ENCODE data around the gene EVC2.

DNA sequence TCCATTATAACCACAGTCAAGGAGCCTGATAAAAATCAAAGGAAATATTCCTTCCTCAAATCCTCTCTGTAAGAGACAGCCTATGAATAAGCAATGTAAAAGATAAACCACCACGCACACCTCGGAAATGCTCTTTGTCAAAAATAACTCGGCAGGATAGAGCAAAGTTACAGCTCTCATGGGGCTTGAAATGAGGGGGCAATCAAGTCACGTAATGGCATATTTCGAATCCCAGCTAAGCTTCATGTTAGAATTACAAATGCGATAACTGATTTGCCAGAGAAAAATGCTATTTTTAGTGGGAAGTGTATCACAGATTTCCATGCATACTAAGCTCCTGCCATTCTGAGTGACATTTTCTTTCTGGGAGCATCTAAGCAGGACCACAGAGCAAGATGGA is 49.4 kb downstream of the EVC2 start:
- TF ChIP-seq, protein P1, sequence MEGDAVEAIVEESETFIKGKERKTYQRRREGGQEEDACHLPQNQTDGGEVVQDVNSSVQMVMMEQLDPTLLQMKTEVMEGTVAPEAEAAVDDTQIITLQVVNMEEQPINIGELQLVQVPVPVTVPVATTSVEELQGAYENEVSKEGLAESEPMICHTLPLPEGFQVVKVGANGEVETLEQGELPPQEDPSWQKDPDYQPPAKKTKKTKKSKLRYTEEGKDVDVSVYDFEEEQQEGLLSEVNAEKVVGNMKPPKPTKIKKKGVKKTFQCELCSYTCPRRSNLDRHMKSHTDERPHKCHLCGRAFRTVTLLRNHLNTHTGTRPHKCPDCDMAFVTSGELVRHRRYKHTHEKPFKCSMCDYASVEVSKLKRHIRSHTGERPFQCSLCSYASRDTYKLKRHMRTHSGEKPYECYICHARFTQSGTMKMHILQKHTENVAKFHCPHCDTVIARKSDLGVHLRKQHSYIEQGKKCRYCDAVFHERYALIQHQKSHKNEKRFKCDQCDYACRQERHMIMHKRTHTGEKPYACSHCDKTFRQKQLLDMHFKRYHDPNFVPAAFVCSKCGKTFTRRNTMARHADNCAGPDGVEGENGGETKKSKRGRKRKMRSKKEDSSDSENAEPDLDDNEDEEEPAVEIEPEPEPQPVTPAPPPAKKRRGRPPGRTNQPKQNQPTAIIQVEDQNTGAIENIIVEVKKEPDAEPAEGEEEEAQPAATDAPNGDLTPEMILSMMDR (IDR thresholded peaks at IDR 0.05): no peak
- no peak for TF ChIP-seq POLR2A (IDR thresholded peaks at IDR 0.05)
